T-cell (primary cell): Measurements from ENCODE around the gene KCNS1. TPM values are rescaled to one million over a fixed set of nuclear protein-coding genes. Genes with fewer than 3 reads are reported as not detected.
A peak's percentile ranks its signal among the peaks of the same experiment; 100 is the strongest.
"Not testable (repeated sequence)": the region's sequence is repeated elsewhere in the genome, so short reads cannot be mapped to it uniquely, and the experiment has no call there.

ENCODE experiments used
- ATAC-seq, 4 experiments: fragments of 200-7000 bp in 3 of 4; fragments of 150-1000 bp in 1 of 4; cut with Tn5 transposase; replicated peaks in 1 of 4; 1 replicate in 3 of 4; 2 replicates in 1 of 4; pipeline ENCODE4 v1.10.0; 2021; ENCODE audit warnings: moderate library complexity in 3 of 4, mild to moderate bottlenecking in 2 of 4, moderate number of reproducible peaks in 1 of 4
- CTCF ChIA-PET, 2 donors: fragments of 300-600 bp; sonication (Branson Sonifier 250); formaldehyde crosslinking; loops; one replicate each; lab custom pipeline; 2022; ENCODE audit warnings: antibody characterized with exemption in 2 of 2; lab: Charles Lee
- POLR2A ChIA-PET, 2 donors: fragments of 300-600 bp; sonication (Branson Sonifier 250); formaldehyde crosslinking; loops; one replicate each; lab custom pipeline; 2022; ENCODE audit warnings: antibody characterized with exemption in 2 of 2; lab: Charles Lee
- DNase-seq, 35 experiments: peaks; one replicate each; pipeline versions ENCODE4 v3.0.0 to v3.0.0-alpha.2; 2013 to 2023
- H3K27ac ChIP-seq: one replicate; pipeline ENCODE4 v1.5.1; 2013; ENCODE audit warnings: low read length
- H3K27me3 ChIP-seq, 2 experiments: replicated peaks in 1 of 2; 1 replicate in 1 of 2; 2 replicates in 1 of 2; pipeline versions ENCODE4 v1.6.1 to v1.7.0; 2013; ENCODE audit warnings: low read length in 1 of 2, mixed read lengths in 1 of 2; ENCODE audit not compliant: control insufficient read depth in 2 of 2, insufficient read depth in 2 of 2; ENCODE audit errors: extremely low read depth in 1 of 2
- H3K36me3 ChIP-seq, 2 donors: 1 replicate in 1 of 2; 2 replicates in 1 of 2; pipeline versions ENCODE4 v1.6.1 to v1.7.0; 2013; ENCODE audit warnings: low read length in 1 of 2; ENCODE audit not compliant: control insufficient read depth in 2 of 2, insufficient read depth in 1 of 2; ENCODE audit errors: extremely low read depth in 1 of 2
- H3K4me1 ChIP-seq, 2 experiments: 1 replicate in 1 of 2; 2 replicates in 1 of 2; pipeline versions ENCODE4 v1.6.1 to v1.7.0; 2013; ENCODE audit warnings: low read length in 2 of 2, mixed read lengths in 1 of 2; ENCODE audit not compliant: insufficient read depth in 2 of 2, control insufficient read depth in 1 of 2; ENCODE audit errors: extremely low read depth in 1 of 2
- H3K4me3 ChIP-seq, 2 donors: 1 replicate in 1 of 2; 2 replicates in 1 of 2; pipeline versions ENCODE4 v1.5.1 to v1.7.0; 2013; ENCODE audit warnings: mild to moderate bottlenecking in 2 of 2, low read length in 1 of 2, moderate library complexity in 1 of 2; ENCODE audit not compliant: control insufficient read depth in 1 of 2; ENCODE audit errors: extremely low read depth in 1 of 2
- H3K9me3 ChIP-seq: 2 replicates; pipeline ENCODE4 v1.7.0; 2013
- H3K27ac Mint-ChIP-seq, 2 donors: one replicate each; pipeline ENCODE4 v1.8.0; 2020 to 2021; ENCODE audit warnings: mild to moderate bottlenecking in 2 of 2, mixed read lengths in 2 of 2
- H3K27me3 Mint-ChIP-seq, 2 donors: one replicate each; pipeline ENCODE4 v1.8.0; 2021 to 2022; ENCODE audit warnings: mixed read lengths in 2 of 2
- H3K36me3 Mint-ChIP-seq: one replicate; pipeline ENCODE4 v1.8.0; 2021; ENCODE audit warnings: mixed read lengths
- H3K4me1 Mint-ChIP-seq, 3 donors: one replicate each; pipeline ENCODE4 v1.8.0; 2020 to 2022; ENCODE audit warnings: mixed read lengths in 3 of 3, mild to moderate bottlenecking in 1 of 3
- H3K4me3 Mint-ChIP-seq, 3 donors: one replicate each; pipeline ENCODE4 v1.8.0; 2020 to 2022; ENCODE audit warnings: mild to moderate bottlenecking in 3 of 3, mixed read lengths in 3 of 3, moderate library complexity in 3 of 3
- H3K9me3 Mint-ChIP-seq, 3 donors: one replicate each; pipeline ENCODE4 v1.8.0; 2020 to 2022; ENCODE audit warnings: mixed read lengths in 3 of 3
- WGBS: methylation state at CpG from one replicate; pipeline ENCODE4 v1.1.5; 2013; ENCODE audit warnings: missing lambda C conversion rate; ENCODE audit not compliant: insufficient coverage; 5-methylcytosine and 5-hydroxymethylcytosine counted together
- total RNA-seq, 35 experiments: library from RNA in 6 of 35; stranded (reverse) in 6 of 35; fragments of 120-200 nt in 1 of 35; gene quantifications; one replicate each; pipeline versions ENCODE4 v1.2.1 to v1.2.4 and lab custom pipeline; 2013 to 2026

Gene KCNS1
- total RNA-seq, 5 donors from 2014 or later (not counting 1 experiment from before 2014, with no cell fraction given) = 0.09 TPM; not detected in 4

- Histone ChIP-seq H3K4me1 (peaks cover under 1 to 6% of the 10 kb centered on the region in 2 experiments), H3K27me3 (no peaks in the 10 kb centered on the region), H3K9me3 (no peaks in the 10 kb centered on the region), H3K27ac (no peak overlapping the region), H3K36me3 (peaks cover 0 to 70% of the 10 kb centered on the region in 2 donors), H3K4me3 (no peak overlapping the region)
- Mint-ChIP-seq H3K9me3 (no peaks in the 10 kb centered on the region), H3K27ac (peak overlapping the region; percentile 23 to 43), H3K4me1 (peaks cover 69 to 77% (median 75%) of the 10 kb centered on the region in 3 donors), H3K4me3 (no peak overlapping the region), H3K27me3 (no peaks in the 10 kb centered on the region), H3K36me3 (peaks cover 65% of the 10 kb centered on the region)
- ATAC-seq (no peak), DNase-seq (no peak)
- no CpG with 5 or more reads among the region's 1 CpG for WGBS
- POLR2A ChIA-PET = no interaction called here
- CTCF ChIA-PET = interaction anchor here in 1 of 2 donors (1.2 kb wide), 1 partner anchor 26 kb away, joined by 6 read pairs; no protein-coding TSS in a partner anchor
Observed at GRCh38 chr20:45069261-45069660, 31.7 kb downstream of the KCNS1 start.

DNA sequence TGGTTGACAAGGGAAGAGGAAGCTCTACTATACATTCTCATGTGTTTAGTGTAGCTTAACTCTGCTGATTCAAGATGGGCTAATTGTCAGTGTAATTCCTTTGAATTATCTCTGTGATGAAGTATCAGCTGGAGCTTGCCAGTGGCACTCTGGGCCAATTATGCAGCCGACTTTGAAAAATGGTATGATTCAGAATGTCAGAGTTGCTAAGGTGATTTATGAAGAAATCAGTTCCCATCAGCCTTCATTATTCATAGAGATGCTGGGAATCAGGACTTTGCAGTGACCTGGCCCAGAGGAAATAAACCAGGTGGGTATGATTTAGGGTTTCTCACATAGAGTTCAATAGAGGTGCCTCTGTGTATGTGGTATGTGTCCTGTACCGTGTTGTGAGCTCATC lies 33.4 kb downstream of the KCNS1 start:
- Mint-ChIP-seq H3K27me3 (no peaks in the 10 kb centered on the region), H3K36me3 (peaks cover 57% of the 10 kb centered on the region), H3K4me1 (peaks cover 75 to 82% (median 79%) of the 10 kb centered on the region in 3 donors), H3K9me3 (no peaks in the 10 kb centered on the region), H3K4me3 (no peak overlapping the region), H3K27ac (no peak overlapping the region)
- POLR2A ChIA-PET = interaction anchor here in 1 of 2 donors (0.8 to 1.3 kb wide), 2 partner anchors 12 to 30 kb away, joined by 3 read pairs; no protein-coding TSS in a partner anchor
- H3K27ac ChIP-seq = no peak overlapping the region
- no peak for ATAC-seq
- H3K4me3 ChIP-seq = no peak overlapping the region
- H3K27me3 ChIP-seq = no peaks in the 10 kb centered on the region
- WGBS = no CpG with 5 or more reads among the region's 2 CpGs
- peaks cover 2 to 4% of the 10 kb centered on the region in 2 experiments for H3K4me1 ChIP-seq
- peaks cover 0 to 56% of the 10 kb centered on the region in 2 donors for H3K36me3 ChIP-seq
- no peaks in the 10 kb centered on the region for H3K9me3 ChIP-seq
- CTCF ChIA-PET = interaction anchor here (0.5 to 1.4 kb wide), 4 partner anchors 17 to 832 kb away, joined by 3 to 5 read pairs (median 4); no protein-coding TSS in a partner anchor
- DNase-seq = no peak

DNA sequence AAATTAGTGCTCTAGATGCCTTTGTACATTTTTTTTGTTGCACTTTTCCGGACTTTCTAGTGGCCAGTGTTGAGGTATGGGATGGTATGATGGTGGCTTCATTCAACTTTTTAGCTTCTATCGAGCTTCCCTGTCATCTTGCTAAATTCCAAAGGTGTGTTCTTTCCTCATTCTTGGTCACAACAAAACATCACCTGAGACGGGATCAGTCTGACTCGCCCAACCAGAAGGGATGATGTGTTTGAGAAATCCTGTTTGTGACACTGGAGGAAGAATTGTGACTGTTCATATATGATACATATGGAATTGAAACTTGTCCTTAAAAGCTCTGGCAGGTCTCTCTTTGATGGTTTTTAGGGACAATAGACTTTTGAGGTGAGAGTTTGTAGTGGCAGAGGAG lies 33.8 kb downstream of the KCNS1 start:
- H3K27ac Mint-ChIP-seq = peak overlapping the region in 1 of 2 donors; percentile 54
- no CpG with 5 or more reads among the region's 4 CpGs for WGBS
- Histone ChIP-seq H3K27ac (no peak overlapping the region), H3K9me3 (no peaks in the 10 kb centered on the region), H3K4me1 (peaks cover 2 to 4% of the 10 kb centered on the region in 2 experiments), H3K27me3 (no peaks in the 10 kb centered on the region), H3K4me3 (no peak overlapping the region), H3K36me3 (peaks cover 0 to 56% of the 10 kb centered on the region in 2 donors)
- peaks cover 61% of the 10 kb centered on the region for H3K36me3 Mint-ChIP-seq
- H3K4me1 Mint-ChIP-seq = peaks cover 78 to 85% (median 83%) of the 10 kb centered on the region in 3 donors
- DNase-seq (no peak), ATAC-seq (no peak)
- H3K27me3 Mint-ChIP-seq = no peaks in the 10 kb centered on the region
- CTCF ChIA-PET = interaction anchor here in 1 of 2 donors (1.4 kb wide), 1 partner anchor 16 kb away, joined by 5 read pairs; no protein-coding TSS in a partner anchor
- POLR2A ChIA-PET = interaction anchor here in 1 of 2 donors (0.8 to 1.3 kb wide), 2 partner anchors 11 to 30 kb away, joined by 3 read pairs; no protein-coding TSS in a partner anchor
- H3K4me3 Mint-ChIP-seq = no peak overlapping the region
- no peaks in the 10 kb centered on the region for H3K9me3 Mint-ChIP-seq

DNA sequence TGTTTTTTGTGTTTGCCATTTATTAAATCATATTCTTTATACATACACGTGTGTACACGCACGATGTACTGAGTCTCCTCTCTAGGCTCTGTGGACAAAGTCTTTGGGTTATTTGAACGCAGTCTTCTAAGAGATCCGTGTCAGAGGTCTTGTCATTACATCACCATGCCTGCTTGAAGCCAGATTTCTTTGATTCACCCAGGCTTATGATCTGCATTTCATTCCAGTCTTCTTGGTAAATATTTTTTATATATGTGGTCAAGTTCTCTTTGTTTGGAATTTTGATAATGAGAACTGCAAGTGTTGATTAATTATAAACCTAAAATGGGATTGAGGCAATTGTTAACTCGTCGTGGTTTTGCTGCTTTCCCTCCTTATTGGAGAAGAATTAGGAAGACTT lies 34.6 kb downstream of the KCNS1 start:
- H3K27ac ChIP-seq = no peak overlapping the region
- H3K4me3 ChIP-seq = no peak overlapping the region
- Mint-ChIP-seq H3K36me3 (peaks cover 65% of the 10 kb centered on the region), H3K9me3 (no peaks in the 10 kb centered on the region), H3K27me3 (no peaks in the 10 kb centered on the region), H3K4me3 (no peak overlapping the region), H3K27ac (peak overlapping the region; percentile 28 to 34), H3K4me1 (peaks cover 85 to 86% (median 86%) of the 10 kb centered on the region in 3 donors)
- CTCF ChIA-PET = interaction anchor here in 1 of 2 donors (1.0 to 1.4 kb wide), 2 partner anchors 16 to 22 kb away, joined by 3 to 5 read pairs; no protein-coding TSS in a partner anchor
- ATAC-seq = no peak
- POLR2A ChIA-PET = no interaction called here
- peaks cover 2 to 4% of the 10 kb centered on the region in 2 experiments for H3K4me1 ChIP-seq
- H3K27me3 ChIP-seq = no peaks in the 10 kb centered on the region
- H3K36me3 ChIP-seq = peaks cover 0 to 55% of the 10 kb centered on the region in 2 donors
- no peaks in the 10 kb centered on the region for H3K9me3 ChIP-seq
- DNase-seq = no peak
- WGBS = 95% methylated on average over 3 of the region's 7 CpGs

DNA sequence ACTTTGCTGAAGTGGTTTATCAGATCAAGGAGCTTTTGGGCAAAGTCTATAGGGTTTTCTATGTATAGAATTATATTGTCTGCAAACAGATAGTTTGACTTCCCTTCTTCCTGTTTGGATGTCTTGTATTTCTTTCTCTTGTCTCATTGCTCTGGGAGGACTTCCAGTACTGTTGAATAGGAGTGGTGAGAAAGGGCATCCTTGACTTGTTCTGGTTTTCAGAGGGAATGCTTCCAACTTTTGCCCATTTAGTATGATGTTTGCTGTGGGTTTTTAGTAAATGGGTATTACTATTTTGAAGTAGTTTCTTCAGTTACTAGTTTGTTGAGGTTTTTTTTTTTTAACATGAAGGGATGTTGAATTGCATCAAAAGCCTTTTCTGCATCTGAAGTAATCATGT lies 36.1 kb downstream of the KCNS1 start:
- peaks cover 85 to 88% (median 87%) of the 10 kb centered on the region in 3 donors for H3K4me1 Mint-ChIP-seq
- peaks cover 56% of the 10 kb centered on the region for H3K36me3 Mint-ChIP-seq
- ChIA-PET CTCF (no interaction called here), POLR2A (no interaction called here)
- Histone ChIP-seq H3K9me3 (no peaks in the 10 kb centered on the region), H3K4me1 (peaks cover 2 to 4% of the 10 kb centered on the region in 2 experiments), H3K27ac (no peak overlapping the region), H3K27me3 (no peaks in the 10 kb centered on the region), H3K4me3 (no peak overlapping the region), H3K36me3 (peaks cover 0 to 58% of the 10 kb centered on the region in 2 donors)
- H3K9me3 Mint-ChIP-seq = no peaks in the 10 kb centered on the region
- peak overlapping the region; percentile 68 to 74 for H3K27ac Mint-ChIP-seq
- H3K27me3 Mint-ChIP-seq = no peaks in the 10 kb centered on the region
- H3K4me3 Mint-ChIP-seq = peak overlapping the region in 2 of 3 donors; percentile 5
- ATAC-seq (no peak), DNase-seq (no peak)

DNA sequence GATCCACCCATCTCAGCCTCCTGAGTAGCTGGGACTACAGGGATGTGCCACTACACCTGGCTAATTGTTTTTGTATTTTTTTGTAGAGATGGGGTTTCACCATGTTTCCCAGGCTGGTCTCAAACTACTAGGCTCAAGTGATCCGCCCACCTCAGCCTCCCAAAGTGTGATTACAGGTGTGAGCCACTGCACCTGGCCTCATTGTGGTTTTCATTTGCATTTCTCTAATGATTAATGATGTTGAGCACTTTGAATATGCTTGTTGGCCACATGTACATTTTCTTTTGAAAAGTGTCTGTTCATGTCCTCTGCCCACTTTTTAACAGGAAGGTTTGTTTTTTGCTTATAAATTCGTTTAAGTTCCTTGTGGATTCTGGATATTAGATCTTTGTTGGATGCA lies 37.8 kb downstream of the KCNS1 start:
- WGBS = no CpG with 5 or more reads among the region's 2 CpGs
- CTCF ChIA-PET, H3K27me3 Mint-ChIP-seq, H3K27me3 ChIP-seq, DNase-seq, H3K9me3 Mint-ChIP-seq, POLR2A ChIA-PET, ATAC-seq, H3K4me3 ChIP-seq, H3K4me1 ChIP-seq, H3K27ac ChIP-seq, H3K9me3 ChIP-seq: not testable (repeated sequence)
- peaks cover 0 to 58% of the 10 kb centered on the region in 2 donors for H3K36me3 ChIP-seq
- peak overlapping the region in 1 of 3 donors; percentile 47 for H3K4me3 Mint-ChIP-seq
- peaks cover 52% of the 10 kb centered on the region for H3K36me3 Mint-ChIP-seq
- peaks cover 82 to 85% (median 84%) of the 10 kb centered on the region in 3 donors for H3K4me1 Mint-ChIP-seq
- H3K27ac Mint-ChIP-seq = peak overlapping the region in 1 of 2 donors; percentile 76
